ENCODE data around the gene NMS. TPM values are rescaled to one million over a fixed set of nuclear protein-coding genes. Genes with fewer than 3 reads are reported as not detected.

The NMS gene
- polyA plus RNA-seq, 1 donor from 2014 or later = not detected

GRCh38 chr2:100494712-100495111 is 24.4 kb downstream of the NMS start:
- no peak overlapping the region for H3K4me3 ChIP-seq (ENCODE audit: low read length)

GRCh38 chr2:100502782-100503181 is 32.5 kb downstream of the NMS start:
- Histone ChIP-seq H3K79me2 (replicated peaks; ENCODE audit: insufficient read depth, low read length) (no peaks in the 10 kb centered on the region), H3K27ac (ENCODE audit: low read length) (no peak overlapping the region), H3K4me2 (ENCODE audit: low read length) (no peak overlapping the region), H3F3A (ENCODE audit: insufficient read depth, low read length, poor library complexity, severe bottlenecking) (no peaks in the 10 kb centered on the region), H3K4me3 (ENCODE audit: low read length) (no peak overlapping the region), H4K20me1 (ENCODE audit: insufficient read depth) (no peaks in the 10 kb centered on the region), H2AFZ (ENCODE audit: low read depth, low read length) (no peak overlapping the region), H3K9ac (ENCODE audit: low read length) (no peak overlapping the region), H3K27me3 (ENCODE audit: insufficient read depth, low read depth, low read length) (no peaks in the 10 kb centered on the region), H3K9me3 (ENCODE audit: low read length) (no peaks in the 10 kb centered on the region), H3K9me2 (ENCODE audit: insufficient read depth, low read length) (no peaks in the 10 kb centered on the region), H3K36me3 (ENCODE audit: insufficient read depth, low read length) (no peaks in the 10 kb centered on the region)
- TF ChIP-seq EZH2 (IDR thresholded peaks at IDR 0.05; ENCODE audit: borderline replicate concordance, insufficient read depth, low read length, poor library complexity, severe bottlenecking) = no peak

More at GRCh38 chr2:100494712-100495111, 24.4 kb downstream of the NMS start:
- Histone ChIP-seq H3K36me3 (ENCODE audit: insufficient read depth, low read length) (no peaks in the 10 kb centered on the region), H3K9me2 (ENCODE audit: insufficient read depth, low read length) (no peaks in the 10 kb centered on the region), H4K20me1 (ENCODE audit: insufficient read depth) (no peaks in the 10 kb centered on the region), H3K9ac (ENCODE audit: low read length) (no peak overlapping the region), H3K4me2 (ENCODE audit: low read length) (no peak overlapping the region), H2AFZ (ENCODE audit: low read depth, low read length) (no peak overlapping the region), H3K27me3 (ENCODE audit: insufficient read depth, low read depth, low read length) (no peaks in the 10 kb centered on the region), H3K9me3 (ENCODE audit: low read length) (no peaks in the 10 kb centered on the region), H3K27ac (ENCODE audit: low read length) (no peak overlapping the region), H3F3A (ENCODE audit: insufficient read depth, low read length, poor library complexity, severe bottlenecking) (no peaks in the 10 kb centered on the region), H3K79me2 (replicated peaks; ENCODE audit: insufficient read depth, low read length) (no peaks in the 10 kb centered on the region)
- TF ChIP-seq RAD21 (conservative IDR thresholded peaks at IDR 0.05) (no peak), SMC3 (conservative IDR thresholded peaks at IDR 0.05; ENCODE audit: poor library complexity) (no peak), REST (IDR thresholded peaks at IDR 0.05; ENCODE audit: borderline replicate concordance) (no peak), MXI1 (conservative IDR thresholded peaks at IDR 0.05; ENCODE audit: poor library complexity, severe bottlenecking) (no peak), EZH2 (IDR thresholded peaks at IDR 0.05; ENCODE audit: borderline replicate concordance, insufficient read depth, low read length, poor library complexity, severe bottlenecking) (no peak), CTCF (IDR thresholded peaks at IDR 0.05; ENCODE audit: poor library complexity, severe bottlenecking) (no peak), POLR2AphosphoS5 (IDR thresholded peaks at IDR 0.05) (no peak), TAF1 (IDR thresholded peaks at IDR 0.05; ENCODE audit: low read depth) (no peak), EP300 (conservative IDR thresholded peaks at IDR 0.05; ENCODE audit: poor library complexity, severe bottlenecking) (no peak)

- TF ChIP-seq MXI1 (conservative IDR thresholded peaks at IDR 0.05; ENCODE audit: poor library complexity, severe bottlenecking) (no peak), RAD21 (conservative IDR thresholded peaks at IDR 0.05) (no peak), POLR2AphosphoS5 (IDR thresholded peaks at IDR 0.05) (no peak), CTCF (IDR thresholded peaks at IDR 0.05; ENCODE audit: poor library complexity, severe bottlenecking) (no peak), TAF1 (IDR thresholded peaks at IDR 0.05; ENCODE audit: low read depth) (no peak), REST (IDR thresholded peaks at IDR 0.05; ENCODE audit: borderline replicate concordance) (no peak), EZH2 (IDR thresholded peaks at IDR 0.05; ENCODE audit: borderline replicate concordance, insufficient read depth, low read length, poor library complexity, severe bottlenecking) (no peak), EP300 (conservative IDR thresholded peaks at IDR 0.05; ENCODE audit: poor library complexity, severe bottlenecking) (no peak), SMC3 (conservative IDR thresholded peaks at IDR 0.05; ENCODE audit: poor library complexity) (no peak)
- no peaks in the 10 kb centered on the region for H3F3A ChIP-seq (ENCODE audit: insufficient read depth, low read length, poor library complexity, severe bottlenecking)
Observed at GRCh38 chr2:100504542-100504941, 34.3 kb downstream of the NMS start.

More at GRCh38 chr2:100504542-100504941, 34.3 kb downstream of the NMS start:
- no peak overlapping the region for H2AFZ ChIP-seq (ENCODE audit: low read depth, low read length)
- H3K36me3 ChIP-seq (ENCODE audit: insufficient read depth, low read length) = no peaks in the 10 kb centered on the region
- no peaks in the 10 kb centered on the region for H3K79me2 ChIP-seq (replicated peaks; ENCODE audit: insufficient read depth, low read length)
- H3K4me3 ChIP-seq (ENCODE audit: low read length) = no peak overlapping the region
- H3K9ac ChIP-seq (ENCODE audit: low read length) = no peak overlapping the region
- no peaks in the 10 kb centered on the region for H4K20me1 ChIP-seq (ENCODE audit: insufficient read depth)
- no peaks in the 10 kb centered on the region for H3K9me3 ChIP-seq (ENCODE audit: low read length)
- H3K27ac ChIP-seq (ENCODE audit: low read length) = no peak overlapping the region
- H3K9me2 ChIP-seq (ENCODE audit: insufficient read depth, low read length) = no peaks in the 10 kb centered on the region
- no peak overlapping the region for H3K4me2 ChIP-seq (ENCODE audit: low read length)
- H3K27me3 ChIP-seq (ENCODE audit: insufficient read depth, low read depth, low read length) = no peaks in the 10 kb centered on the region
